GM23248 (cell line): ENCODE data around the gene CCND1. TPM values are rescaled to one million over a fixed set of nuclear protein-coding genes. Genes with fewer than 3 reads are reported as not detected.

Source experiments
- DNase-seq: peaks from one replicate; pipeline ENCODE4 v3.0.0-alpha.2; 2015
- H2AFZ ChIP-seq: fragments of 200-600 bp; sonication (generic); 2 replicates; pipeline ENCODE4 v1.6.1; 2016; ENCODE audit warnings: antibody characterized with exemption
- H3F3A ChIP-seq: fragments of 200-600 bp; sonication (generic); 2 replicates; pipeline ENCODE4 v1.6.1; 2016; ENCODE audit warnings: mild to moderate bottlenecking, antibody characterized with exemption, mixed run types; ENCODE audit not compliant: insufficient read depth
- H3K27ac ChIP-seq: fragments of 200-600 bp; sonication (generic); 2 replicates; pipeline ENCODE4 v1.5.1; 2016; ENCODE audit warnings: mild to moderate bottlenecking
- H3K27me3 ChIP-seq: fragments of 200-600 bp; sonication (generic); replicated peaks from 2 replicates; pipeline ENCODE4 v1.6.1; 2016; ENCODE audit warnings: mild to moderate bottlenecking; ENCODE audit not compliant: insufficient read depth
- H3K36me3 ChIP-seq: fragments of 200-600 bp; sonication (generic); 2 replicates; pipeline ENCODE4 v1.6.1; 2016; ENCODE audit warnings: low read depth, mild to moderate bottlenecking
- H3K4me1 ChIP-seq: fragments of 200-600 bp; sonication (generic); 2 replicates; pipeline ENCODE4 v1.6.1; 2016; ENCODE audit warnings: mild to moderate bottlenecking; ENCODE audit not compliant: insufficient read depth
- H3K4me2 ChIP-seq: fragments of 200-600 bp; sonication (generic); one replicate; pipeline ENCODE4 v1.6.1; 2016; ENCODE audit warnings: mild to moderate bottlenecking; ENCODE audit not compliant: unreplicated experiment
- H3K4me3 ChIP-seq: fragments of 200-600 bp; sonication (generic); 2 replicates; pipeline ENCODE4 v1.5.1; 2016; ENCODE audit warnings: mild to moderate bottlenecking
- H3K79me2 ChIP-seq: fragments of 200-600 bp; sonication (generic); 2 replicates; pipeline ENCODE4 v1.6.1; 2016; ENCODE audit warnings: mild to moderate bottlenecking; ENCODE audit not compliant: insufficient read depth
- H3K9ac ChIP-seq: fragments of 200-600 bp; sonication (generic); 2 replicates; pipeline ENCODE4 v1.6.1; 2016; ENCODE audit warnings: mild to moderate bottlenecking
- H3K9me2 ChIP-seq: fragments of 200-600 bp; sonication (generic); 2 replicates; pipeline ENCODE4 v1.6.1; 2016; ENCODE audit warnings: mixed run types, mild to moderate bottlenecking, moderate library complexity; ENCODE audit not compliant: insufficient read depth
- H3K9me3 ChIP-seq: fragments of 200-600 bp; sonication (generic); one replicate; pipeline ENCODE4 v1.6.1; 2017; ENCODE audit warnings: low read depth
- H4K20me1 ChIP-seq: fragments of 200-600 bp; sonication (generic); 2 replicates; pipeline ENCODE4 v1.6.0; 2016; ENCODE audit not compliant: insufficient read depth
- EZH2 ChIP-seq: fragments of 200-600 bp; sonication (generic); IDR thresholded peaks from 2 replicates; pipeline ENCODE4 v1.6.1; 2018; ENCODE audit warnings: antibody characterized with exemption, mild to moderate bottlenecking; ENCODE audit not compliant: insufficient read depth, poor library complexity, severe bottlenecking
- EZH2phosphoT487 ChIP-seq: fragments of 200-600 bp; sonication (generic); IDR thresholded peaks from 2 replicates; pipeline ENCODE4 v1.6.1; 2018; ENCODE audit warnings: antibody characterized with exemption, moderate library complexity, mild to moderate bottlenecking, low read depth; ENCODE audit not compliant: insufficient read depth
- WGBS, 2 experiments: methylation state at CpG; one replicate each; pipeline ENCODE4 v1.1.6; 2015 to 2017; ENCODE audit warnings: low lambda C conversion rate in 2 of 2, low coverage in 1 of 2; ENCODE audit errors: missing lambda C conversion rate in 2 of 2; 5-methylcytosine and 5-hydroxymethylcytosine counted together
- in situ Hi-C: fragments of 300-500 bp; cut with MboI; formaldehyde crosslinking; loops from 2 replicates; pipeline ENCODE4 v1.15.0; 2020
- polyA plus RNA-seq: library from polyadenylated mRNA; unstranded; fragments of >200 nt; fragmentation: Nextera tagmentation; extraction: Ambion mirVana; gene quantifications from 2 replicates; pipeline ENCODE4 v1.2.1, GENCODE V29; 2016
- total RNA-seq: library from RNA; depleted of rRNA; stranded (reverse); fragments of >200 nt; shearing (Covaris generic); gene quantifications from 2 replicates; pipeline ENCODE4 v1.2.3, GENCODE V29; 2014

CCND1 gene
- total and polyA plus RNA-seq, 2 experiments from 2014 or later: 695 to 1,097 TPM

DNA sequence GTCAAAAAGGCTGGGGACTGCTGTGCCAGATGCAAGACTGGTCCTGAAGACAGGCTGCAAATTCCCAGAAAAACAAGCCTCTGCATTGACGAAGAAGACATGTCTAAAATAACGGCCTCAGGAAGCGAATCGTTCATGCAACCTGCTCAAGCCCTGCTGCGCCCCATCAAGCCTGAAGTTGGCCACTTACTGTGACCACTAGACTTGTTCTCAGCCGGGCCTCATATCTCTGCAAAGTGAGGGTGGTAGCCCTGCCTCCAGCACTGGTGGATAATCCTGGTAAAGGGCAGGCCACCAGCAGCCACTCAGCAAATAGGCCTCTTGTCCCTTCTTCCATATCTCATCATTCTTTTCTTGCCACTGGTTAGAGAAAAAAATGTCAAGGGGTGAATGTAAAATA, 22.4 kb downstream of the CCND1 start:
- DNase-seq: no peak
- Histone ChIP-seq H3K4me3 (no peak overlapping the region), H4K20me1 (no peaks in the 10 kb centered on the region), H3K9me3 (no peaks in the 10 kb centered on the region), H3K79me2 (peaks cover 12% of the 10 kb centered on the region), H3K27me3 (no peaks in the 10 kb centered on the region), H3K27ac (no peak overlapping the region), H3K9ac (no peak overlapping the region), H3K9me2 (no peaks in the 10 kb centered on the region), H2AFZ (no peak overlapping the region), H3F3A (0 out of 2 replicates have a peak, but pooled peaks cover 5% of the 10 kb centered on the region), H3K4me2 (no peak overlapping the region), H3K36me3 (peaks cover 4% of the 10 kb centered on the region; the same call in 1 of the 2 replicates), H3K4me1 (no peaks in the 10 kb centered on the region)
- in situ Hi-C loops: no loop called here
- WGBS, 2 experiments: 94 to 98% methylated on average over 6 of the region's 6 CpGs
- TF ChIP-seq EZH2phosphoT487: no peak
- TF ChIP-seq EZH2: no peak

- no peak for TF ChIP-seq EZH2phosphoT487
- TF ChIP-seq EZH2: no peak
- no peaks in the 10 kb centered on the region for H3F3A ChIP-seq
- H3K4me2 ChIP-seq: no peak overlapping the region
- no peak overlapping the region for H2AFZ ChIP-seq
- H3K9me3 ChIP-seq: no peaks in the 10 kb centered on the region
- DNase-seq: no peak
- no peaks in the 10 kb centered on the region for H3K27me3 ChIP-seq
- no peaks in the 10 kb centered on the region for H3K9me2 ChIP-seq
- no peak overlapping the region for H3K27ac ChIP-seq
- peaks cover 21% of the 10 kb centered on the region for H3K79me2 ChIP-seq
- peaks cover 8% of the 10 kb centered on the region for H3K36me3 ChIP-seq
- no peak overlapping the region for H3K9ac ChIP-seq
- in situ Hi-C loops: no loop called here
- H3K4me1 ChIP-seq: no peaks in the 10 kb centered on the region
- 93 to 94% methylated on average over 16 to 17 of the region's 17 CpGs for WGBS, 2 experiments
- H4K20me1 ChIP-seq: no peaks in the 10 kb centered on the region
- no peak overlapping the region for H3K4me3 ChIP-seq
These were observed 23.3 kb downstream of the CCND1 start for GRCh38 chr11:69664103-69664775.

DNA sequence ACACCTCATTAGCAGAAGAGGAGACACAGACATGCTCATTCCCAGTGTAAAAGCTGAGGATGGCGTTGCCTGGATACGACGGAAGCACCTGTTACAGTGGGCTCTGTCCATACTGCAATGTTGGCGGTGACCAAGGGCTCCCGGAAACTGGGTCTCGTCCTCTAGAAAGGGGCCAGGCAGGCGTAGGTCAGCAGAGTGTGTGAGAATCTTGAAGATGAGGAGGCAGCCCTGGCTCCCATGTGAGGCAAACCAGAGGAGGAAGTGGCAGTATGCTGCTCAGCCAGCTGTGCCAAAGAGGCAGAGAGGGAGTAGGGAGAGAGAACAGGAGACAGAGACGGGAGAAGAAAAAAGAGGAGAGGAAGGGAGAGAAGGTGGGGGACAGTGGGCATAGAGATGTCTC, 23.9 kb downstream of the CCND1 start:
- H3K36me3 ChIP-seq: peaks cover 15% of the 10 kb centered on the region
- 89 to 90% methylated on average over 8 of the region's 8 CpGs for WGBS, 2 experiments
- in situ Hi-C loops: no loop called here

GRCh38 chr11:69665669-69666068, 24.7 kb downstream of the CCND1 start:
- no peaks in the 10 kb centered on the region; the same call in 1 of the 2 replicates for H3K4me1 ChIP-seq
- no peak overlapping the region for H3K4me2 ChIP-seq
- no peak overlapping the region for H3K27ac ChIP-seq
- H2AFZ ChIP-seq: no peak overlapping the region
- WGBS, 2 experiments: 90 to 91% methylated on average over 11 of the region's 11 CpGs
- DNase-seq: no peak
- no peak overlapping the region for H3K4me3 ChIP-seq
- peaks cover 30% of the 10 kb centered on the region for H3K79me2 ChIP-seq
- peaks cover 16% of the 10 kb centered on the region for H3K36me3 ChIP-seq
- H3K27me3 ChIP-seq: no peaks in the 10 kb centered on the region
- peaks cover 4% of the 10 kb centered on the region for H3F3A ChIP-seq
- TF ChIP-seq EZH2 (no peak), EZH2phosphoT487 (no peak)
- H3K9me2 ChIP-seq: no peaks in the 10 kb centered on the region
- no peaks in the 10 kb centered on the region for H3K9me3 ChIP-seq
- in situ Hi-C loops: no loop called here
- no peak overlapping the region for H3K9ac ChIP-seq
- H4K20me1 ChIP-seq: no peaks in the 10 kb centered on the region

More for the DNA sequence above, 23.9 kb downstream of the CCND1 start:
- no peak for TF ChIP-seq EZH2
- no peak for TF ChIP-seq EZH2phosphoT487
- no peak for DNase-seq
- Histone ChIP-seq H2AFZ (no peak overlapping the region), H3K27me3 (no peaks in the 10 kb centered on the region), H3K4me3 (no peak overlapping the region), H3K9me3 (no peaks in the 10 kb centered on the region), H4K20me1 (no peaks in the 10 kb centered on the region), H3K9me2 (no peaks in the 10 kb centered on the region), H3K4me2 (no peak overlapping the region), H3K9ac (no peak overlapping the region), H3F3A (no peaks in the 10 kb centered on the region), H3K4me1 (no peaks in the 10 kb centered on the region), H3K27ac (no peak overlapping the region), H3K79me2 (peaks cover 28% of the 10 kb centered on the region)
